HEK293 (cell line): Measurements from ENCODE around the gene CNTFR.
A peak's percentile ranks its signal among the peaks of the same experiment; 100 is the strongest.

ENCODE experiments used
- CTCF ChIP-seq: fragments of 450-650 bp; formaldehyde crosslinking; IDR thresholded peaks from 2 replicates; pipeline ENCODE4 v1.5.1; 2016; ENCODE audit warnings: missing biosample characterization, missing genetic modification characterization
- HOXA7 ChIP-seq: sonication (generic); formaldehyde crosslinking; IDR thresholded peaks from 2 replicates; pipeline ENCODE4 v1.8.1; 2022; ENCODE audit warnings: missing genetic modification reagents, borderline replicate concordance
- ZBTB1 ChIP-seq: fragments of 450-650 bp; formaldehyde crosslinking; IDR thresholded peaks from 2 replicates; pipeline ENCODE4 v1.5.1; 2016; ENCODE audit warnings: missing biosample characterization, missing genetic modification characterization
- ZBTB21 ChIP-seq: fragments of 450-650 bp; formaldehyde crosslinking; IDR thresholded peaks from 2 replicates; pipeline ENCODE4 v1.5.1; 2017; ENCODE audit warnings: missing biosample characterization, missing genetic modification characterization
- ZNF24 ChIP-seq: fragments of 450-650 bp; formaldehyde crosslinking; IDR thresholded peaks from 2 replicates; pipeline ENCODE4 v1.5.1; 2016; ENCODE audit warnings: missing biosample characterization, missing genetic modification characterization
- ZNF266 ChIP-seq: fragments of 450-650 bp; formaldehyde crosslinking; IDR thresholded peaks from 2 replicates; pipeline ENCODE4 v1.5.1; 2016; ENCODE audit warnings: missing biosample characterization, missing genetic modification characterization, low read depth
- ZNF521 ChIP-seq: fragments of 450-650 bp; formaldehyde crosslinking; IDR thresholded peaks from 2 replicates; pipeline ENCODE4 v1.5.1; 2017; ENCODE audit warnings: missing biosample characterization, mild to moderate bottlenecking, missing genetic modification characterization
- ZNF639 ChIP-seq: fragments of 450-650 bp; formaldehyde crosslinking; IDR thresholded peaks from 2 replicates; pipeline ENCODE4 v1.5.1; 2016; ENCODE audit warnings: missing biosample characterization, missing genetic modification characterization
- ZSCAN23 ChIP-seq: fragments of 450-650 bp; formaldehyde crosslinking; IDR thresholded peaks from 2 replicates; pipeline ENCODE4 v1.5.1; 2016; ENCODE audit warnings: missing biosample characterization, missing genetic modification characterization

GRCh38 chr9:34547960-34548611 is 41.4 kb downstream of the CNTFR start:
- TF ChIP-seq ZNF639 (tag by site-specific recombination) (no peak), ZNF24 (tag by site-specific recombination) (no peak), ZSCAN23 (no peak), ZNF266 (tag by site-specific recombination) (no peak), ZNF521 (no peak), HOXA7 (no peak), ZBTB21 (tag by site-specific recombination) (no peak), CTCF (tag by site-specific recombination) (peak; percentile 81), ZBTB1 (tag by site-specific recombination) (no peak)
